Kidney tubule cell (primary cell): ENCODE data around the gene RNF144A.
"Not testable (repeated sequence)": the region's sequence is repeated elsewhere in the genome, so short reads cannot be mapped to it uniquely, and the experiment has no call there.

Experiments
- DNase-seq: peaks from one replicate; pipeline ENCODE4 v3.0.0-alpha.2; 2018; ENCODE audit warnings: low spot score

The RNF144A gene

GRCh38 chr2:6972067-6972710, 55.0 kb downstream of the RNF144A start:
- no peak for DNase-seq

- peak; percentile 57 for DNase-seq
Measured at GRCh38 chr2:6973895-6974545, 56.8 kb downstream of the RNF144A start.

GRCh38 chr2:6975988-6976387, 58.8 kb downstream of the RNF144A start:
- peak; percentile 68 for DNase-seq

GRCh38 chr2:6977113-6977741, 60.0 kb downstream of the RNF144A start:
- no peak for DNase-seq

- DNase-seq, result no peak
Measured at GRCh38 chr2:6977786-6978185, 60.6 kb downstream of the RNF144A start.

GRCh38 chr2:6978991-6979390, 61.8 kb downstream of the RNF144A start:
- DNase-seq, result no peak

- no peak for DNase-seq
Measured at GRCh38 chr2:6982449-6982848, 65.2 kb downstream of the RNF144A start.

GRCh38 chr2:6982934-6983589, 65.8 kb downstream of the RNF144A start:
- DNase-seq, result no peak

- DNase-seq, result peak; percentile 6
Measured at GRCh38 chr2:6986301-6986911, 69.2 kb downstream of the RNF144A start.

GRCh38 chr2:6986912-6987361, 69.7 kb downstream of the RNF144A start:
- DNase-seq, result no peak

GRCh38 chr2:6990871-6991270, 73.7 kb downstream of the RNF144A start:
- DNase-seq, result no peak

GRCh38 chr2:6992794-6993228, 75.6 kb downstream of the RNF144A start:
- DNase-seq, result no peak

- no peak for DNase-seq
Measured at GRCh38 chr2:6993229-6993640, 76.0 kb downstream of the RNF144A start.

- no peak for DNase-seq
Measured at GRCh38 chr2:6993936-6994335, 76.7 kb downstream of the RNF144A start.

GRCh38 chr2:6994536-6995128, 77.4 kb downstream of the RNF144A start:
- DNase-seq, result no peak

- DNase-seq, result no peak
Measured at GRCh38 chr2:6995391-6996097, 78.3 kb downstream of the RNF144A start.

GRCh38 chr2:6999211-6999877, 82.1 kb downstream of the RNF144A start:
- no peak for DNase-seq

GRCh38 chr2:7001395-7001794, 84.2 kb downstream of the RNF144A start:
- DNase-seq, result not testable (repeated sequence)

- DNase-seq, result no peak
Measured at GRCh38 chr2:7003895-7004294, 86.7 kb downstream of the RNF144A start.

GRCh38 chr2:7004636-7005035, 87.4 kb downstream of the RNF144A start:
- no peak for DNase-seq

GRCh38 chr2:7007488-7007845, 90.3 kb downstream of the RNF144A start:
- no peak for DNase-seq
